GM12878 (cell line): ENCODE data around the gene IPCEF1. TPM values are rescaled to one million over a fixed set of nuclear protein-coding genes. Genes with fewer than 3 reads are reported as not detected.
"Not testable (repeated sequence)": the region's sequence is repeated elsewhere in the genome, so short reads cannot be mapped to it uniquely, and the experiment has no call there.

Experiments used
- ATAC-seq: fragments of 200-7000 bp; cut with Tn5 transposase; 3 replicates; pipeline ENCODE4 v1.9.1; 2020; ENCODE audit warnings: mild to moderate bottlenecking, moderate library complexity
- BruUV-seq: library from RNA; stranded (reverse); fragments of 400-500 nt; replicated peaks from 2 replicates; lab custom pipeline; 2021; lab: Mats Ljungman, UMichigan
- CTCF ChIA-PET: fragments of 300-600 bp; sonication (Branson Sonifier 250); formaldehyde crosslinking; extraction: SDS; loops from one replicate; lab custom pipeline; 2021; ENCODE audit warnings: inconsistent platforms; lab: Yijun Ruan, JAX
- POLR2A ChIA-PET: fragments of 350-600 bp; formaldehyde crosslinking; extraction: SDS; loops from one replicate; lab custom pipeline; 2021; ENCODE audit warnings: inconsistent platforms; lab: Charles Lee
- RAD21 ChIA-PET: fragments of 300-600 bp; sonication (Branson Sonifier 250); formaldehyde crosslinking; loops from one replicate; lab custom pipeline; 2023; ENCODE audit warnings: antibody characterized with exemption; ENCODE audit not compliant: unreplicated experiment; lab: Charles Lee
- SMC1A ChIA-PET: fragments of 300-600 bp; sonication (Branson Sonifier 250); formaldehyde crosslinking; loops from one replicate; lab custom pipeline; 2023; ENCODE audit not compliant: unreplicated experiment, uncharacterized antibody; lab: Charles Lee
- DNase-seq: peaks from one replicate; pipeline ENCODE4 v3.0.0-alpha.2; 2011; ENCODE audit warnings: low read depth, low spot score
- FAIRE-seq: peaks from 3 replicates; lab custom pipeline; 2011; peaks lifted over from hg19 to GRCh38; lab: Jason Lieb, UNC
- H2AFZ ChIP-seq: 2 replicates; pipeline ENCODE4 v1.6.0; 2011; ENCODE audit warnings: low read depth, low read length, control low read depth; ENCODE audit not compliant: control insufficient read depth
- H3K27ac ChIP-seq: 2 replicates; pipeline ENCODE4 v1.5.1; 2011; ENCODE audit warnings: control low read depth; ENCODE audit not compliant: control insufficient read depth, insufficient read depth
- H3K27me3 ChIP-seq, 2 experiments: replicated peaks in 1 of 2; 2 replicates each; pipeline versions ENCODE4 v1.6.0 to v1.6.1; 2011; ENCODE audit warnings: low read length in 1 of 2; ENCODE audit not compliant: control insufficient read depth in 2 of 2, insufficient read depth in 2 of 2
- H3K36me3 ChIP-seq, 2 experiments: 2 replicates each; pipeline ENCODE4 v1.5.1; 2011; ENCODE audit warnings: low read length in 1 of 2; ENCODE audit not compliant: control insufficient read depth in 2 of 2, insufficient read depth in 2 of 2
- H3K4me1 ChIP-seq: 2 replicates; pipeline ENCODE4 v1.6.1; 2011; ENCODE audit warnings: mild to moderate bottlenecking, low read length, moderate library complexity, mixed read lengths; ENCODE audit not compliant: control insufficient read depth, insufficient read depth
- H3K4me2 ChIP-seq: 2 replicates; pipeline ENCODE4 v1.6.0; 2011; ENCODE audit warnings: control low read depth; ENCODE audit not compliant: control insufficient read depth, insufficient read depth
- H3K4me3 ChIP-seq: fragments of 200-600 bp; sonication (generic); 2 replicates; pipeline ENCODE4 v1.5.1; 2016
- H3K79me2 ChIP-seq: 2 replicates; pipeline ENCODE4 v1.6.0; 2011; ENCODE audit warnings: low read length; ENCODE audit not compliant: control insufficient read depth, insufficient read depth
- H3K9ac ChIP-seq: 2 replicates; pipeline ENCODE4 v1.8.0; 2011; ENCODE audit warnings: low read length, control low read depth, mixed read lengths; ENCODE audit not compliant: control insufficient read depth, insufficient read depth
- H3K9me3 ChIP-seq: replicated peaks from 3 replicates; pipeline ENCODE4 v1.5.1; 2011; ENCODE audit warnings: mild to moderate bottlenecking, low read length; ENCODE audit not compliant: control insufficient read depth, insufficient read depth
- H4K20me1 ChIP-seq: 2 replicates; pipeline ENCODE4 v1.6.0; 2011; ENCODE audit not compliant: control insufficient read depth, insufficient read depth
- ATF3 ChIP-seq: IDR thresholded peaks from 2 replicates; pipeline ENCODE4 v1.6.1; 2011; ENCODE audit warnings: low read depth, mild to moderate bottlenecking, low read length, moderate library complexity, borderline replicate concordance; ENCODE audit errors: extremely low read depth
- ATF7 ChIP-seq: fragments of 450-650 bp; IDR thresholded peaks from 2 replicates; pipeline ENCODE4 v1.6.1; 2016; ENCODE audit warnings: low read depth, mild to moderate bottlenecking
- BRCA1 ChIP-seq: IDR thresholded peaks from 2 replicates; pipeline ENCODE4 v1.6.1; 2011; ENCODE audit warnings: low read depth, low read length, improper control_type of control experiment
- ESRRA ChIP-seq: IDR thresholded peaks from 2 replicates; pipeline ENCODE4 v1.6.1; 2012; ENCODE audit warnings: mild to moderate bottlenecking, low read length, improper control_type of control experiment
- FOXM1 ChIP-seq: IDR thresholded peaks from 2 replicates; pipeline ENCODE4 v1.6.1; 2012; ENCODE audit warnings: low read depth, mild to moderate bottlenecking, inconsistent platforms, low read length, moderate library complexity
- GABPA ChIP-seq: IDR thresholded peaks from 2 replicates; pipeline ENCODE4 v1.6.1; 2014; ENCODE audit warnings: antibody characterized with exemption, low read depth, mild to moderate bottlenecking, inconsistent platforms
- KAT2A ChIP-seq: conservative IDR thresholded peaks from 2 replicates; pipeline ENCODE4 v1.6.1; 2011; ENCODE audit warnings: low read depth, low read length; ENCODE audit not compliant: control insufficient read depth
- MLLT1 ChIP-seq: fragments of 450-650 bp; IDR thresholded peaks from 2 replicates; pipeline ENCODE4 v1.6.1; 2016; ENCODE audit warnings: mild to moderate bottlenecking
- MYB ChIP-seq: fragments of 150-350 bp; IDR thresholded peaks from 2 replicates; pipeline ENCODE4 v1.6.1; 2014; ENCODE audit warnings: mild to moderate bottlenecking, low read depth, low read length, borderline replicate concordance
- PAX5 ChIP-seq: IDR thresholded peaks from 2 replicates; pipeline ENCODE4 v1.6.1; 2011; ENCODE audit warnings: low read depth, low read length, borderline replicate concordance
- POU2F2 ChIP-seq: IDR thresholded peaks from 3 replicates; pipeline ENCODE4 v1.6.1; 2011; ENCODE audit warnings: low read depth, mild to moderate bottlenecking, low read length, borderline replicate concordance
- RUNX3 ChIP-seq: IDR thresholded peaks from 2 replicates; pipeline ENCODE4 v1.6.1; 2012; ENCODE audit warnings: low read length, inconsistent platforms
- SRF ChIP-seq, 2 experiments: IDR thresholded peaks; 2 replicates each; pipeline ENCODE4 v1.6.1; 2011; ENCODE audit warnings: low read depth in 2 of 2, low read length in 2 of 2, mild to moderate bottlenecking in 1 of 2, moderate library complexity in 1 of 2
- SUPT20H ChIP-seq: IDR thresholded peaks from 2 replicates; pipeline ENCODE4 v1.6.1; 2011; ENCODE audit warnings: low read depth, mild to moderate bottlenecking, low read length, moderate library complexity, borderline replicate concordance; ENCODE audit not compliant: control insufficient read depth
- ZZZ3 ChIP-seq: IDR thresholded peaks from 2 replicates; pipeline ENCODE4 v1.6.1; 2011; ENCODE audit warnings: low read depth; ENCODE audit not compliant: control insufficient read depth, insufficient read length
- WGBS: methylation state at CpG from one replicate; pipeline ENCODE4 v1.1.6; 2016; ENCODE audit warnings: low lambda C conversion rate; ENCODE audit not compliant: insufficient replicate concordance, insufficient coverage; ENCODE audit errors: missing lambda C conversion rate; 5-methylcytosine and 5-hydroxymethylcytosine counted together
- in situ Hi-C: fragments of 300-500 bp; cut with MboI; formaldehyde crosslinking; loops from 9 replicates; pipeline ENCODE4 v1.14.3; 2018; ENCODE audit warnings: mixed read lengths
- intact Hi-C: fragments of 100-400 bp; cut with micrococcal nuclease; formaldehyde crosslinking; loops from one replicate; pipeline ENCODE4 v1.14.2; 2022; ENCODE audit not compliant: unreplicated experiment
- polyA plus RNA-seq, 11 experiments: library from polyadenylated mRNA; depleted of rRNA in 4 of 11; unstranded in 6 of 11; stranded (reverse) in 5 of 11; fragments of >200 nt; fragmentation: Nextera tagmentation in 4 of 11; fragmentation: Illumina TruSeq in 1 of 11; extraction: Ambion mirVana in 4 of 11; extraction: Trizol in 1 of 11; gene quantifications; 1 replicate in 1 of 11; 2 replicates in 10 of 11; pipeline versions ENCODE4 v1.2.1 to v1.2.3, GENCODE V29; 2011 to 2016; ENCODE audit warnings: inconsistent platforms in 2 of 11, missing spikeins in 2 of 11, low read depth in 1 of 11
- total RNA-seq, 4 experiments: library from RNA; depleted of rRNA in 3 of 4; stranded (reverse); fragments of >200 nt in 3 of 4; fragmentation: Illumina TruSeq in 1 of 4; extraction: Trizol in 1 of 4; gene quantifications; 2 replicates each; pipeline versions ENCODE4 v1.2.1 to v1.2.3, GENCODE V29; 2013 to 2021

Gene IPCEF1
- total and polyA plus RNA-seq, 10 of the 15 experiments (the other 5 are each of a cell fraction or from before 2014, with no cell fraction given): 1.3 to 137 (median 4.2) TPM

GRCh38 chr6:154307696-154308425 is 48.7 kb downstream of the IPCEF1 start:
- Histone ChIP-seq H3K4me1 (peaks cover 4% of the 10 kb centered on the region), H2AFZ (no peak overlapping the region), H3K4me3 (no peak overlapping the region), H3K27me3 (no peaks in the 10 kb centered on the region), H4K20me1 (no peaks in the 10 kb centered on the region), H3K9me3 (peaks cover 3% of the 10 kb centered on the region; the same call in 1 of the 3 replicates), H3K4me2 (no peak overlapping the region), H3K36me3 (no peaks in the 10 kb centered on the region), H3K79me2 (no peaks in the 10 kb centered on the region), H3K27ac (no peak overlapping the region), H3K9ac (no peak overlapping the region)
- ChIA-PET POLR2A (interaction anchor here (0.5 kb wide), 1 partner anchor 56 kb away, joined by 3 read pairs; no protein-coding TSS in a partner anchor), SMC1A (no interaction called here), RAD21 (no interaction called here), CTCF (no interaction called here)
- BruUV-seq: no TSS peak
- ATAC-seq (no peak), DNase-seq (no peak), FAIRE-seq (no peak)
- 51% methylated on average over 7 of the region's 7 CpGs for WGBS
- intact Hi-C loops: no loop called here
- in situ Hi-C loops: no loop called here
- TF ChIP-seq BRCA1: no peak
- TF ChIP-seq POU2F2: no peak
- no peak for TF ChIP-seq GABPA
- no peak for TF ChIP-seq SRF (IDR thresholded peaks at IDR 0.05; ENCODE audit: low read depth in 2 of 2, low read length in 2 of 2)
- no peak for TF ChIP-seq MLLT1
- TF ChIP-seq ATF7: no peak
- no peak for TF ChIP-seq KAT2A
- TF ChIP-seq RUNX3: no peak
- TF ChIP-seq FOXM1: no peak
- TF ChIP-seq SUPT20H: no peak
- TF ChIP-seq ATF3: no peak
- TF ChIP-seq ZZZ3: no peak
- no peak for TF ChIP-seq PAX5
- TF ChIP-seq MYB: no peak
- no peak for TF ChIP-seq ESRRA

GRCh38 chr6:154307147-154307546 is 49.5 kb downstream of the IPCEF1 start:
- DNase-seq, H3K4me3 ChIP-seq, intact Hi-C loops, H3K36me3 ChIP-seq, H2AFZ ChIP-seq, H3K27ac ChIP-seq, CTCF ChIA-PET, RAD21 ChIA-PET, BruUV-seq, H4K20me1 ChIP-seq, SMC1A ChIA-PET, FAIRE-seq, in situ Hi-C loops, ATAC-seq, H3K4me2 ChIP-seq, H3K9ac ChIP-seq, H3K27me3 ChIP-seq, H3K9me3 ChIP-seq, H3K79me2 ChIP-seq: not testable (repeated sequence)
- POLR2A ChIA-PET: interaction anchor here (0.5 kb wide), 1 partner anchor 57 kb away, joined by 3 read pairs; no protein-coding TSS in a partner anchor
- 79% methylated on average over 6 of the region's 6 CpGs for WGBS
- H3K4me1 ChIP-seq: peaks cover 11% of the 10 kb centered on the region
